Left lung (tissue), 10 donors: ENCODE data around the gene UPB1. TPM values are rescaled to one million over a fixed set of nuclear protein-coding genes. Genes with fewer than 3 reads are reported as not detected.
A peak's percentile ranks its signal among the peaks of the same experiment; 100 is the strongest.

Experiments
- ATAC-seq: fragments of 200-7000 bp; cut with Tn5 transposase; one replicate; pipeline ENCODE4 v1.9.1; 2020; ENCODE audit warnings: moderate library complexity
- DNase-seq, 4 donors: peaks; one replicate each; pipeline ENCODE4 v3.0.0-alpha.2; 2013 to 2020
- H3K27ac ChIP-seq, 2 donors: fragments of 200-600 bp; sonication (generic) in 1 of 2; one replicate each; pipeline versions ENCODE4 v1.5.0 to v1.8.0; 2020 to 2021
- H3K27me3 ChIP-seq, 2 donors: fragments of 200-600 bp; sonication (generic) in 1 of 2; one replicate each; pipeline versions ENCODE4 v1.5.0 to v1.8.0; 2020 to 2021
- H3K36me3 ChIP-seq, 2 donors: fragments of 200-600 bp; sonication (generic) in 1 of 2; one replicate each; pipeline versions ENCODE4 v1.5.0 to v1.8.0; 2020 to 2021
- H3K4me1 ChIP-seq, 2 donors: fragments of 200-600 bp; one replicate each; pipeline ENCODE4 v1.8.0; 2021
- H3K4me3 ChIP-seq, 2 donors: fragments of 200-600 bp; sonication (generic) in 1 of 2; one replicate each; pipeline versions ENCODE4 v1.5.0 to v1.8.0; 2020 to 2021; ENCODE audit warnings: mild to moderate bottlenecking in 1 of 2
- H3K9me3 ChIP-seq, 2 donors: fragments of 200-600 bp; sonication (generic) in 1 of 2; one replicate each; pipeline versions ENCODE4 v1.5.0 to v1.8.0; 2020 to 2021
- intact Hi-C, 2 donors: fragments of 100-400 bp; cut with DNase I; formaldehyde crosslinking; loops; one replicate each; pipeline versions ENCODE4 v1.11.2 to v1.14.2; 2022
- polyA plus RNA-seq, 6 donors: library from polyadenylated mRNA; unstranded; fragments of 120-200 nt; gene quantifications; one replicate each; pipeline ENCODE4 v1.2.1, GENCODE V29; 2013; ENCODE audit not compliant: insufficient read length in 6 of 6
- total RNA-seq, 2 donors: library from RNA; stranded (reverse); fragmentation: NEBNext Ultra II Directional; extraction: Animal tissue kit (Norgen Biotek cat#: 25700); gene quantifications; one replicate each; pipeline ENCODE4 v1.2.1, GENCODE V29; 2021
- TF ChIP-seq, protein P1 (sequence below), 2 donors: fragments of 200-600 bp; sonication (generic) in 1 of 2; IDR thresholded peaks; one replicate each; pipeline versions ENCODE4 v1.5.0 to v1.8.0; 2021; ENCODE audit warnings: antibody characterized with exemption in 2 of 2
- donor health status: DM: no; HTN: yes; CAD: no.
- donor health status: DM: no; HTN: no; CAD: no.

UPB1 gene
- total and polyA plus RNA-seq, 8 donors, result 0.50 to 2.3 (median 1.8) TPM

DNA sequence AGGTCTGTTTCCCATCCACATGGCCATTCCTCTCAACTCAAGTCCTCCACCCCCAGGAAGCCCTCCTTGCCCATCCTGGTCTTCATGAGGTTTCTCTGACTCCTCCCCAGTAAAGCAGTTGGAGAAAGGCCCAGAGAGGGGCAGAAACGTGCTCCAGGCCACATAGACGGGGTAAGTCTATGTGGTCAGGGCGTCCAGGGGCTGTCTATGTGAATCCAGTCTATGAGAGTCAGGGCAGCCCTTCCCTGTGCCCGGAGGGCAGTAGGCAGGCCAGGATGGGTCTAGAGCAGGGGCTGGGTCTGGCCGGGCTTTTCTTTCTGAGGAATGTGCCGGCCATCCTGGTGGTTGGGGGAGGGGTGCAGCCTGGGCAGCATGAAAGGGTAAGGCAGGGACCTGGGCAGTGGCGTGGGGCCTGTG is 48.1 kb downstream of the UPB1 start:
- peak; percentile 7 for ATAC-seq
- H3K9me3 ChIP-seq, result no peaks in the 10 kb centered on the region
- H3K4me3 ChIP-seq, result no peak overlapping the region
- TF ChIP-seq, protein P1, sequence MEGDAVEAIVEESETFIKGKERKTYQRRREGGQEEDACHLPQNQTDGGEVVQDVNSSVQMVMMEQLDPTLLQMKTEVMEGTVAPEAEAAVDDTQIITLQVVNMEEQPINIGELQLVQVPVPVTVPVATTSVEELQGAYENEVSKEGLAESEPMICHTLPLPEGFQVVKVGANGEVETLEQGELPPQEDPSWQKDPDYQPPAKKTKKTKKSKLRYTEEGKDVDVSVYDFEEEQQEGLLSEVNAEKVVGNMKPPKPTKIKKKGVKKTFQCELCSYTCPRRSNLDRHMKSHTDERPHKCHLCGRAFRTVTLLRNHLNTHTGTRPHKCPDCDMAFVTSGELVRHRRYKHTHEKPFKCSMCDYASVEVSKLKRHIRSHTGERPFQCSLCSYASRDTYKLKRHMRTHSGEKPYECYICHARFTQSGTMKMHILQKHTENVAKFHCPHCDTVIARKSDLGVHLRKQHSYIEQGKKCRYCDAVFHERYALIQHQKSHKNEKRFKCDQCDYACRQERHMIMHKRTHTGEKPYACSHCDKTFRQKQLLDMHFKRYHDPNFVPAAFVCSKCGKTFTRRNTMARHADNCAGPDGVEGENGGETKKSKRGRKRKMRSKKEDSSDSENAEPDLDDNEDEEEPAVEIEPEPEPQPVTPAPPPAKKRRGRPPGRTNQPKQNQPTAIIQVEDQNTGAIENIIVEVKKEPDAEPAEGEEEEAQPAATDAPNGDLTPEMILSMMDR (IDR thresholded peaks at IDR 0.05), result no peak
- intact Hi-C loops, result no loop called here
- H3K36me3 ChIP-seq, result peaks cover 0 to 99% of the 10 kb centered on the region in 2 donors
- peaks cover 12 to 41% of the 10 kb centered on the region in 2 donors for H3K4me1 ChIP-seq
- no peak for DNase-seq
- H3K27ac ChIP-seq, result peak overlapping the region in 1 of 2 donors; percentile 31
- no peaks in the 10 kb centered on the region for H3K27me3 ChIP-seq

DNA sequence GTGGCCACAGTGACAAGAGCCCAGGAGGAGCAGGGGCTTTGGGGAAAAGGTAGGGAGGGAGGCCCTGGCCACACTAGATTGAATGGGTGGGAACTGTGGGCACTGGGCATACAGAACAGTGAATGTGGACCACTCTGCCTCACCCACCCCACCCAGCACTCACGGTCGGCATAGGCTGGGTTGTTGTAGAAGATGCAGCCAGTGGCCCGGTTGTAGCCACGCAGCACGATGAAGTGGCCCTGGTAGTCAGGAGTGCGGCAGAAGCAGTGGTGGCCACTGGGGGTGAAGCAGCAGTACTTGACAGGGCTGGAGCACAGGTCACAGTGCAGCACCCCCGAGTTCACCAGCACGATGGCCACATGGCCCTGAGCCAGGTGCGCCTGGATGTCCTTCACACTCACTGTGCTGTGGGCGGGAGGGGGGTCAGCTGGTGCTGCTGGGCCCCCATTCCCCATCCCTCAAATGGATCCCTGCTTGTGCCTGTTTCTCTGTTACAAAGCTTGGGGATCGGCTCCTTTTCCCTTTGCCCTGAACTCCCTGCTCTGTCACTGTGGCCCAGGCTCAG is 48.6 kb downstream of the UPB1 start:
- no peak for ATAC-seq

DNA sequence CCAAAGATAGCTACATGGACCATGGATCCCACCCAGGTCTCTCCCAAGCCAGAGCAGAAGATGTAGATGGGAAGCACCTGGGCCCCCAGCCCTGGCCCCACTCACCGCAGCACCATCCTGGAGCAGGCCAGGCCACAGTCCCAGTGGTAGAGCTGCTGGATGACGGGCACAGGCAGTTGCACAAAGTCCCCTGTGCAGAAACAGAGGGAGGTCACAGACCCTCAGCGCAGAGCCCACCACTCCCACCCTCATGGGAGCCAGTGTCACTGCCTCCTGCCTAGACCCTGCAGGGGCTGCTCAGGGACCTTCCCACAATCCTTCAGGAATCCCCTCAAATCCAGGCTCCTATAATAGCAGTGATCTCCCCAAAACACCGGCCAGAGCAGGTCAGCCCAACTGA is 53.7 kb downstream of the UPB1 start:
- H3K4me3 ChIP-seq, result no peak overlapping the region
- no peak overlapping the region for H3K27ac ChIP-seq
- H3K27me3 ChIP-seq, result no peaks in the 10 kb centered on the region
- no peak for DNase-seq
- TF ChIP-seq, protein P1 (IDR thresholded peaks at IDR 0.05), result no peak
- ATAC-seq, result no peak
- no peaks in the 10 kb centered on the region for H3K9me3 ChIP-seq
- H3K36me3 ChIP-seq, result peaks cover 0 to 56% of the 10 kb centered on the region in 2 donors
- intact Hi-C loops, result no loop called here
- H3K4me1 ChIP-seq, result peaks cover 18 to 52% of the 10 kb centered on the region in 2 donors

More for the DNA sequence above, 48.6 kb downstream of the UPB1 start:
- Histone ChIP-seq H3K9me3 (no peaks in the 10 kb centered on the region), H3K4me3 (no peak overlapping the region), H3K36me3 (peaks cover 0 to 99% of the 10 kb centered on the region in 2 donors), H3K4me1 (peaks cover 12 to 41% of the 10 kb centered on the region in 2 donors), H3K27me3 (no peaks in the 10 kb centered on the region), H3K27ac (peak overlapping the region in 1 of 2 donors; percentile 31)
- no peak for DNase-seq
- intact Hi-C loops, result no loop called here
- TF ChIP-seq, protein P1 (IDR thresholded peaks at IDR 0.05), result no peak

DNA sequence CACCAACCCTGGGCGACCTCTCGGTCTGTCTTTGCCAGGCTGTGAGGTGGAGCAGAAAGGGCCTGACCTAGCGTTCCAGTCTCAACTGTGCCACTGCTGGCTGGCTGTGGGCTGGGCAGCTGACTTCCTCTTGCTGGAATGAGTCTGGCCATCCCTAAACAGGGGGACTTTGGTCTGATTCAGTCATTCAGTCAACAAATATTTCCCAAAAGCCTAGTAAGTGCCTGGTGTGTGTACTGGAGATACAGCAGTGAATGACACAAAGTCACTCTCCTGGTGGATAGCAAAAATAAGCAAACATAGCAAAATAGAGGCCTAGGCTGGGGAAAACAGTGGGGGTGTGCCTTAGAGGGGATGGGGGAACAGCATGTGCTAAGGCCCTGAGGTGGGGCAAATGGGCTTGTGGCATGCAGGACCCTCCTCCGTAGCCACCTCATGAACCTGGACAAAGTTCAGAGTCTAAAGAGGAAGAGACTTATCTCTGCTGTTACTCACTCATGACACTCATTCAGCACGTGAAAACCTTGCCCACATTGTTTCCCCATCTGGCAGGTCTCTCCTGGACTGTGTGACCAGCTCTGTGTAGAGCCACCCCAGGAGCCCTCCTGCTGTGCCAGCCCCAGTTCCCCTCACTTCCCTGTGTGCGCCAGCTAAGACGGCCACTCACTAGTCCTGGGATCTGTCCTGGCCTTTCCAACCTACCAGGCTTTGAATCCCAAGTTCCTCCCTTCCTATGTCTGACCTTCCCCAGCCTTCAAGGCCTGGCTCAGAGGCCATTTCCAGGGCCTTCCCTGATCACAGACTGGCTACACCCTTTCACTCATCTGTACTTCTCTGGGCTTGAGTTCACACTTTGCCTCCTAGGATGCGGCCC is 55.1 kb downstream of the UPB1 start:
- H3K27ac ChIP-seq, result peak overlapping the region in 1 of 2 donors; percentile 61
- no peak for DNase-seq
- H3K9me3 ChIP-seq, result no peaks in the 10 kb centered on the region

More for the DNA sequence above, 55.1 kb downstream of the UPB1 start:
- intact Hi-C loops, result no loop called here
- peak; percentile 2 for ATAC-seq
- TF ChIP-seq, protein P1 (IDR thresholded peaks at IDR 0.05), result no peak
- peaks cover 18 to 45% of the 10 kb centered on the region in 2 donors for H3K4me1 ChIP-seq
- no peak overlapping the region for H3K4me3 ChIP-seq
- peaks cover 0 to 41% of the 10 kb centered on the region in 2 donors for H3K36me3 ChIP-seq
- no peaks in the 10 kb centered on the region for H3K27me3 ChIP-seq
